Stimulated activated CD8-positive, alpha-beta memory T cell treated with anti-CD3 and anti-CD28 coated beads, Interleukin-7, amount 100 ng/mL, for 48 hours (primary cell): ENCODE data around the gene DUSP2.
"Not testable (repeated sequence)": the region's sequence is repeated elsewhere in the genome, so short reads cannot be mapped to it uniquely, and the experiment has no call there.

ENCODE experiments used
- DNase-seq, 2 donors: peaks; one replicate each; pipeline ENCODE4 v3.0.0-alpha.2; 2020; ENCODE audit warnings: low read depth in 1 of 2; ENCODE audit errors: extremely low read depth in 1 of 2

DUSP2 gene

GRCh38 chr2:96148410-96149217, 3.4 kb upstream of the DUSP2 start:
- peak; percentile 94 to 99 for DNase-seq

- no peak for DNase-seq
Observed at GRCh38 chr2:96147593-96148201, 2.5 kb upstream of the DUSP2 start.

- no peak for DNase-seq
Observed at GRCh38 chr2:96146881-96147592, 1.8 kb upstream of the DUSP2 start.

- peak in 1 of 2 donors; percentile 91 for DNase-seq
Observed at GRCh38 chr2:96146153-96146880, 1.1 kb upstream of the DUSP2 start.

GRCh38 chr2:96145848-96146152, 560 bp upstream of the DUSP2 start:
- DNase-seq: no peak

GRCh38 chr2:96144481-96145035, 682 bp downstream of the DUSP2 start:
- DNase-seq: no peak

GRCh38 chr2:96143848-96144480, 1.3 kb downstream of the DUSP2 start:
- no peak for DNase-seq

- DNase-seq: no peak
Observed at GRCh38 chr2:96143231-96143847, 1.9 kb downstream of the DUSP2 start.

- peak in 1 of 2 donors; percentile 82 for DNase-seq
Observed at GRCh38 chr2:96142217-96143113, 2.8 kb downstream of the DUSP2 start.

GRCh38 chr2:96141624-96141967, 3.6 kb downstream of the DUSP2 start:
- not testable (repeated sequence) for DNase-seq

- no peak for DNase-seq
Observed at GRCh38 chr2:96140941-96141623, 4.2 kb downstream of the DUSP2 start.

GRCh38 chr2:96139181-96139758, 6.0 kb downstream of the DUSP2 start:
- no peak for DNase-seq

GRCh38 chr2:96138179-96139145, 6.8 kb downstream of the DUSP2 start, which contains the start of gene ASTL:
Gene ASTL (minus strand): TSS chr2:96138502. CDS start chr2:96138436, 66 bp downstream.
- DNase-seq: no peak

- DNase-seq: no peak
Observed at GRCh38 chr2:96137321-96138178, 7.7 kb downstream of the DUSP2 start.

- no peak for DNase-seq
Observed at GRCh38 chr2:96136129-96136720, 9.0 kb downstream of the DUSP2 start.

GRCh38 chr2:96135621-96136020, 9.6 kb downstream of the DUSP2 start:
- no peak for DNase-seq
